Stimulated activated CD4-positive, alpha-beta T cell treated with anti-CD3 and anti-CD28 coated beads, Interleukin-4, amount 100 ng/mL, for 1 hour (primary cell): ENCODE results near the gene BICDL1.
"Not testable (repeated sequence)": the region's sequence is repeated elsewhere in the genome, so short reads cannot be mapped to it uniquely, and the experiment has no call there.

Experiments used
- DNase-seq: peaks from one replicate; pipeline ENCODE4 v3.0.0-alpha.2; 2020

BICDL1 gene, protein sequence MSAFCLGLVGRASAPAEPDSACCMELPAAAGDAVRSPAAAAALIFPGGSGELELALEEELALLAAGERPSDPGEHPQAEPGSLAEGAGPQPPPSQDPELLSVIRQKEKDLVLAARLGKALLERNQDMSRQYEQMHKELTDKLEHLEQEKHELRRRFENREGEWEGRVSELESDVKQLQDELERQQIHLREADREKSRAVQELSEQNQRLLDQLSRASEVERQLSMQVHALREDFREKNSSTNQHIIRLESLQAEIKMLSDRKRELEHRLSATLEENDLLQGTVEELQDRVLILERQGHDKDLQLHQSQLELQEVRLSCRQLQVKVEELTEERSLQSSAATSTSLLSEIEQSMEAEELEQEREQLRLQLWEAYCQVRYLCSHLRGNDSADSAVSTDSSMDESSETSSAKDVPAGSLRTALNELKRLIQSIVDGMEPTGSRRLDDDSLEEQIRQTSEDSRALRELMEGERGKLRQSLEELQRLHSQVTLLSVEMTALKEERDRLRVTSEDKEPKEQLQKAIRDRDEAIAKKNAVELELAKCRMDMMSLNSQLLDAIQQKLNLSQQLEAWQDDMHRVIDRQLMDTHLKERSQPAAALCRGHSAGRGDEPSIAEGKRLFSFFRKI

DNA sequence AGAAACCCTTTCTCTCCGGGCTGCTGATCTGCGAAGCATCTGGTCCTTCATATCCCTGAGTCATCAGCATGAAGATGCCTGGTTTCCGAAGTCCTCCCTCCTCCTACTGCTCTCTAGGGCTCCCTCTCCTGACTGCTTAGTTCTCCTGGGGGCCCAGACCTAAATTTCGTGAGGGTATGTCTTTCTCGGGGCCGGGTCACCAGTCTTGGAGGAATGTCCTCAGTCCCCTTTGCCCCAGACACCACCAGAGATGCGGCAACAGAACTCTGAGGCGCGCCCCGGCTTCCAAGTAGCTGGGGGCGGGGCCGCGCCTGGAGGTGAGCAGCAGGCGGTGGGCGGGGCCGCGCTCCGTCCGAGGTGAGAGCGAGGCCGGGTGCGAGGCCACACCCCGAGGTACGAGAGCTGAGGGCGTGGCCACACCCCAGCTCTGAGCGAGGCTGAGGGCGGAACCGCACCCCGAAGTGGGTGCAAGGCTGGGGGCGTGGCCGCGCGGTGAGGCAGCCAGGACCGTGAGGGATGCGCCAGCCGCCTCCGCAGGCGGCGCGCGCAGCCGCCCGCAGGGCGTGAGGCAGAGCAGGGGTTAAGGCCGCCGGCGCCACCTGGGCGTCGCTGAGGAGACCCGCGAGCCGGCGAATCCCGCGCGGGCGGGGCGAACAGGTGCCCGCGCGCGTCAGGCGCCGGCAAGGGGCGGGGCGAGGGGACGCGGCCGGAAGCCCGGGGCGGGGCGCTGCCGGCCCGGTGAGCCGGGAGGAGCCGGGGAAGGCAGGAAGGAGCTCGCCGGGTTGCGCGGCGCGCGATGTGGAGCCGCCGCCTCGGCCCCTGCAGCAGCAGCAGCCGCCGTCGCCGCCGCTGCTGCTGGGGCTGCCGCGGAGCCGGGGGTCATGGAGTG lies at the start of gene BICDL1:
Gene BICDL1, plus strand, starts transcription at position 765 of the 889 bp plus-strand sequence. CDS start 633 bp downstream, outside the sequence.
- DNase-seq = peak; percentile 99

DNA sequence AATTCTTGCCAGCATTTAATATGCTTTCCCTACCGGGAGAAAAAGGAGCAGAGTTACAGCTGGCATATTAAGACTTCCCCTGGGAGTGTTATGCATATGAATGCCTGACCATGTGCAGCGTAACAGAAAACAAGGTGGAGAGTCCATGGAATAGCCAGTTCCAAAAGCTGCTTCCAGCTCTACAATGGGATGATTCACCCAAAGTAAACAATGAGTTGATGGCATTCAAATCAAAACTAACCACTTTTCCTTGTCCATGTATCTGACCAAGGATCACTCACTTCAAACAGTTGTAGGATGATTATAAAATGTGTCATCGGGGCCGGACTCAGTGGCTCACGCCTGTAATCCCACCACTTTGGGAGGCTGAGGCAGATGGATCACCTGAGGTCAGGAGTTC lies 48.1 kb upstream of the BICDL1 start:
- no peak for DNase-seq

DNA sequence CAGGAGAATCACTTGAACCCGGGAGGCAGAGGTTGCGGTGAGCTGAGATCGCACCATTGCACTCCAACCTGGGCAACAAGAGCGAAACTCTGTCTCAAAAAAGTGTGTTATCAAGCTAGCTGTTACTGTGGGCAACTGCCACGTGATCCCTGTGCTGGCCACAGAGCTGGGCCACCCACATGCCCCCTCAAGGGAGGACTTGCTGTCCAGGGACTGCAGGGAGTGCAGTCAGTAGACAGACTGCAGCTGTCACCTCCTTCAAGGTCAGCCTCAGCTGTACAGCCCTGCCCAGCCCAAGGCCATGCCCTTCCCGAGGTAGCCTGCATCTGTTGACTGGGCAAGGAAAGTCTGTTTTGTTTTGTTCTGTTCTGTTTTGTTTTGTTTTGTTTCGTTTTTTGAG lies 46.6 kb upstream of the BICDL1 start:
- no peak for DNase-seq

DNA sequence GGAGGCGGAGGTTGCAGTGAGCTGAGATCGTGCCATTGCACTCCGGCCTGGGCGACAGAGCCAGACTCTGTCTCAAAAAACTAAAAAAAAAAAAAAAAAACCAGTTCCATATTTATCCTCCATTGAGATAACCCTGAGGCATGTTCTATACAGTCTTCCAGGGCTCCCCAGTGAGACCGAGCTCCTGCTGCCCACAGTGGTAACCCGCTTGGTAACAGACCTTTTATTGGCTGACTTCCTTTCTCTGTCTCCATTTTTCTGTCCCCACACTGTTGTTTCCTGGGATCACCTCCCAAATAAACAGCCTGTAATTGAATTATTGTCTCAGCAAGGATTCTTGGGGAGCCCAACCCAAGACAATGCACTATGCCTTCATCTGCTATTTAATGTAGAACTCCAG lies 42.8 kb upstream of the BICDL1 start:
- no peak for DNase-seq

DNA sequence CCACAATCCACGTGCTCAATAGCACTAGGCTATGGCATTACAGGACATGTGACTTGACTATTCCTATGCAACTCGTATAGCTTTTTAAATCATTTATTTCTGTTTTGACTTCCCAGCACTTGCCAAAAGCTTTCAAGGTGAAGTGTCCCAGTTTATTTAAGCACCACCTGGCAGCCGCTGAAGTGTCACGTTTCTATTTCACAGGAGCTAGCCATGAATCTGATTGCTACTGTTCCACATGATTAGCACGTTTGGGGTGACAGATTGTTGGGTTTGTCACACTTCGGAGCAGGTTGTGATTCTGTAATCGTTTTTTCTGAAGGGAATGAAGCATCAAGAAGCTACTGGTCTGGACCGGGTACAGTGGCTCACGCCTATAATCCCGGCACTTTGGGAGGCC lies 39.9 kb upstream of the BICDL1 start:
- no peak for DNase-seq

DNA sequence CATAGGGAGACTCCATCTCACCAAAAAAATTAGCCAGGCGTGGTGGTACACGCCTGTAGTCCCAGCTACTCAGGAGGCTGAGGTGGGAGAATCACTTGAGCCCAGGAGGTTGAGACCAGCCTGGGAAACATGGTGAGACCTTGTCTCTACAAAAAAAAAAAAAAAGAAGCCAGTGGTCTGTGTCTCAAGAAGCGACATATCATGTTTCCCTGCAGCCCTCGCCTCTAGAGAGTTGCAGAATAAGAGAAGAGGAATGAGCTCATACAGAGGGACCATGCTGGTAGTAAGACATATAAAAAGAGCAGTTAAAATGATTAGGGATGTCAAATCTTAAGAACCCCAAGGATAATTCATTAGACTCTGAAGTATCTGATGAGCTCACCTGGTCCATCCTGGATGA lies 39.4 kb upstream of the BICDL1 start:
- no peak for DNase-seq

DNA sequence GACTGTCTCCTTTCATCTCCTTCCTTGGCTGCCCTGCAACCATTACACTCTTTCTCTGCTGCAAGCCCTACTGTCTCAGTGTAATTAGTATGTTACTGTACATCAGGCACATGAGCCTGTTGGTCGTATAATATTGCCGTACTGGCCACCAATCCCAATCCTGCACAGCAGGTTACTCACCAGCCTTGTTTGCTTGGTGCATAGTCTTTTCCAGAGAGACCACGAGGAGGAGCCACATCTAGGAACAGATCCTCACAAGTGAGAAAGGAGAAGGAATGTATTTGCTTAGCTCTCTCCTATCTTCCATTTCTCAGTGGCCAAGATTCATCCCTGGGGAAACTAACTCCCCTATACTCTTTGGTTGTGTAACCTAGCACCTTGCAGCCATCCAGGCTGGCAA lies 33.0 kb upstream of the BICDL1 start:
- no peak for DNase-seq

DNA sequence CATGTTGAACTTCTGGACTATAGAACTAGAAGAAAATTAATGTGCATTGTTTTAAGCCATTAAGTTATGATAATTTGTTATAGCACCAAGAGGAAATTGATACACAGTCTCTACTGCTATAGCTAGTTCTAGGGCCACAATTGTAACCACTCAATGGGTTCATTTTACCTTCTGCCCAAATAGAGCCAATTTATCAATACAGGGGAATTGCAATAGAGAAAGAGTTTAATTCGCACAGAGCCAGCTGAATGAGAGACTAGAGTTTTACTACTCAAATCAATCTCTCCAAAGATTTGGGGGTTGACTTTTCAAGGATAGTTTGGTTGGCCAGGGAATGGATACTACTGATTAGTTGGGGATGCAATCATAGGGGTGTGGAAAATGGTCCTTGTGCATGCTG lies 31.9 kb upstream of the BICDL1 start:
- no peak for DNase-seq

DNA sequence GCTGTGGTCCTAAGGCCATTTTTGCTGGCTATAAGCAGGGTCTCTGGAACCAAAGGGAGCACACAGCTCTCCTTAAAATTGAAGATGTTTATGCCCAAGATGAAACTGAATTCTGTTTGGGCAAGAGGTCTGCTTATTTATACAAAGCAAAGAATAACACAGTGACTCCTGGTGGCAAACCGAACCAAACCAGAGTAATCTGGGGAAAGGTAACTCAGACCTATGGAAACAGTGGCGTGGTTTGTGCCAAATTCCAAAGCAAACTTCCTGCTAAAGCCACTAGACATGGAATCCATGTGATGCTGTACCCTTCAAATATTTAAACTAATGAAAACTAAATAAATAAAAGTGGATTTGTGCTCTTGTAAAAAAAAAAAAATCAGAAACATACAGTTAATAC lies 29.6 kb upstream of the BICDL1 start:
- no peak for DNase-seq

DNA sequence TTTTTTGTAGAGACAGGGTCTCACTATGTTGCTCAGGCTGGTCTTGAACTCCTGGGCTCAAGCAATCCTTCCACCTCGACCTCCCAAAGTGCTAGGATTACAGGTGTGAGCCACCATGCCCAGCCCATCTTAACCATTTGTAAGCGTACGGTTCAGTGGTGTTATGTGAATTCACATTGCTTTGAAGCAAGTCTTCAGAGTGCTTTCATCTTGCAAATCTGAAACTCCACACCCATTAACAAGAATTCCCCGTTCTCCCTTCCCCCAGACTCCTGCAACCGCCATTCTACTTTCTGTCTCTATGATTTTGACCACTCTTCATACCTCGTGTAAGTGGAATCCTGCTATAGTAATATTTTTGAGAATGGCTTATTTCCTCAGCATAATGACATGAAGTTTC lies 24.9 kb upstream of the BICDL1 start:
- no peak for DNase-seq

DNA sequence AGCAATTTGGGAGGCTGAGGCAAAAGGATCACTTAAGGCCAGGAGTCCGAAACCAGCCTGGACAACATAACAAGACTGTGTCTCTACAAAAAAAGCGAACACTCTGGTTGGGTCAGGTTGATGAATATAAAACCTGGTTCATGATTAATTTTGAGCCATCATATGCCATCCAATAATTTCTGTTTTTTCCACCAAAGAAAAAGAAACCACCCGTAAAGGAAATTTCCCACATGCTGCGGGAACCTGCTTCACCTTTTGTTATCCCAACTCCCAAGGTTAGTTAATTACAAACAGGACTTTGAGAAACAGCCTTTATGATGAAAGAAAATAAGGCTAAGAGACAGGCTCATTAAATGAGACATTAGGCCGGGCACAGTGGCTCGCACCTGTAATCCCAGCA lies 24.1 kb upstream of the BICDL1 start:
- DNase-seq = no peak

DNA sequence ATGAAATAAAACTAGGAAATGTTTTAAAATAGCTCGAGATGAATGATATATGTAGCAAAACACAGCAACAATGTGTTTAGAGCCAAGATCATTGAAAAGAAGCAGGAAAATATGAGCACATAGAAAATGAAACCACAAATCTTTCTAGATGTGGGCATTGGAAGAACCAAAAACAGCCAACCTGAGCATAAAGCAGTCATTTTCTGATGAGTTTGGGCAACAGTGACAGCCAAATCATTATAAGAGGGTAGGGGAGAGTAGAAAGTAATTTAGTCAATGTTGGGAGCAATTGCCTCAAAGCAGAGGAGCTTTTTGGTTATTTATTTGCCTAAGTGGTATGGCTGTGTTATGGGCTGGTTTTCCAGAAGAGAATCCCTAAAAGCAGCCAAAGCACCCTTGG lies 8.8 kb upstream of the BICDL1 start:
- no peak for DNase-seq

DNA sequence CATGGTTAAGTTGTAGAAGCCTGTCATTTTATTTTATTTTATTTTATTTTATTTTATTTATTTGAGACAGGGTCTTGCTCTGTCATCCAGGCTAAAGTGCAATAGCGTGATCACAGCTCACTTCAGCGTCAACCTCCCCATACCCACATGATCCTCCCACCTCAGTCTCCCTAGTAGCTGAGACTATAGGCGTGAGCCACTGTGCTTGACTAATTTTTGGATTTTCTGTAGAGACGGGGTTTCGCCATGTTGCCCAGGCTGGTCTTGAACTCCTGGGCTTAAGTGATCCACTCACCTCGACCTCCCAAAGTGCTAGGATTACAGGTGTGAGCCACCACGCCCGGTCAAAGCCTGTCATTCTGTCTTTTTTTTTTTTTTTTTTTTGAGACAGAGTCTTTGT lies 8.3 kb upstream of the BICDL1 start:
- DNase-seq = not testable (repeated sequence)

DNA sequence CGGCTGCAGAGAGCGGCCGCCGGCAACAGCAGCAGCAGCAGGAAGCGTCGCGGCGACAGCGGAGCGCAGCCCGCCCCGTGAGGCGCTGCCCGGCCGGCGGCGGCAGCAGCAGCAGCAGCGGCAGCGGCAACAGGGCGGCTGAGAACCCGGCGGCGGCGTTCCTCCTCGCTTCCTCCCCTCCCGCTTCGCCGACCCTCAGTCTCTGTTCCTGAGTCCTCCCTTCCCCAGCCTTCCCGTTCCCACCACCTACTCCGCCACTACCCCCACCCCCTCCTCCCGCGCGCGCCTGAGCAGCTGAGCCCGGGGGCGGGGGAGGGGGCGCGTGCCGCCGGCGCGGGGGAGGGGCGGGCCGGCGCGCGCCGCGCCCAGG lies 310 bp downstream of the BICDL1 start:
- peak; percentile 44 for DNase-seq

DNA sequence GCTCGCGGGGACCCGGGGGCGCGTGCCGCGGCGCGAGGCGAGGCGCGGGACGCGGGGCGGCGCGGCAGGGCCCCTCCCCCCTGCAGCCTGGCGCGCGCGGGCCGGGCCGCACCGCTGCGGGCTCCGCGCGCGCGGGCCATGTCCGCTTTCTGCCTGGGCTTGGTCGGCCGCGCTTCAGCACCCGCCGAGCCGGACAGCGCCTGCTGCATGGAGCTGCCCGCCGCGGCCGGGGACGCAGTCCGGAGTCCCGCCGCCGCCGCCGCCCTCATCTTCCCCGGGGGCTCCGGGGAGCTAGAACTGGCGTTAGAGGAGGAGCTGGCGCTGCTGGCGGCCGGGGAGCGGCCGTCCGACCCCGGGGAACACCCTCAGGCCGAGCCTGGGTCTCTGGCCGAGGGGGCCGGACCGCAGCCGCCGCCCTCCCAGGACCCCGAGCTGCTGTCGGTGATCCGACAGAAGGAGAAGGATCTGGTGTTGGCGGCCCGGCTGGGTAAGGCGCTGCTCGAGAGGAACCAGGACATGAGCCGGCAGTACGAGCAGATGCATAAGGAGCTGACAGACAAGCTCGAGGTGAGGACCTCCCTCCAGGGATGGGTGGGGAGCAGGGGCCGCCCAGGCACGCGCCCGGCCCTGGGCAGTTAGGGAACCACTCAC lies 820 bp downstream of the BICDL1 start:
- DNase-seq = peak; percentile 76

DNA sequence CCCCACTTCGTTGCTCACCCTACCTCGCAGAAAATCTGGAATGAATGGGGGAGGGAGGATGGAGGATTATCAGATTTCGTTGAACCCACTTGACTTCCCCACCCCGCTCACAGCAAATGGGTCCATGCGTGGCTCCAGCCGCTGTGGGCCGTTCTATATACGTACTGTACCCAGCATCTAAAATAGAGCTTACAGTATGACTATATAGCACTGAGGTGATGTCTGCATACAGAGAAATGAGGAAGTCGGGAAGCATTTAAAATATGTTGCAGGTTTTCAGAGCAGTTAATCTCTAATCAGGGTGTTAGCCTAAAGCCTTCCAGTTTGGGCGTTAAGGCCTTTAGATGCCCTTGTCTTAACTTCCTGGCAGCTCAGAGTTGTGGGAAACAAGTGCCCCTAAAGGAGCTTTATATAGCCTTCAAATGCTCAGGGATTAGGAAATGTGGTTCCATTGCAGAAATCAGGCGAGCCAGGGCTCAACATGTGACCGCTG lies 1.4 kb downstream of the BICDL1 start:
- peak; percentile 32 for DNase-seq

DNA sequence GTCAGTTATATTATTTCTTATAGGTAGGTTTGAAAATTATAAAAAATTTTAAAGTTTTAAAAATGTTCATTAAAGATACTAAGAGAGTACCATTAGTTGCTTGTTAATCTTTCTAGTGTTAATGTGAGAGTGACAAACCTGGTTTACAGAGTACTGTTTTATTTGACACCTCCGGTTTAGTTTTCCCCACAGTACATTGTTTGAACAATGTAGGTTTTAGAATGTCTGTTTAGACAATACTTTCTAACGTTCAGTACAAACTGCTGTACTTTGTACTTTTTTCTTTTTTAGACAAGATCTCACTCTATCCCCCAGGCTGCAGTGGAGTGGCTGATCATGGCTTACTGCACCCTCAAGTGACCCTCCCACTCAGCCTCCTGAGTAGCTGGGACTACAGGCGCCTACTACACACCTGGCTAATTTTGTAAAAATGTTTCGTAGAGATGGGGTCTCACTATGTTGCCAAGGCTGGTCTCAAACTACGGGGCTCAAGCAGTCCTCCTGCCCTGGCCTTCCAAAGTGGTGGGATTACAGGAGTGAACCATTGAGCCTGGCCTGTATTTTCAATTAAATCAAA lies 3.2 kb downstream of the BICDL1 start:
- no peak for DNase-seq

DNA sequence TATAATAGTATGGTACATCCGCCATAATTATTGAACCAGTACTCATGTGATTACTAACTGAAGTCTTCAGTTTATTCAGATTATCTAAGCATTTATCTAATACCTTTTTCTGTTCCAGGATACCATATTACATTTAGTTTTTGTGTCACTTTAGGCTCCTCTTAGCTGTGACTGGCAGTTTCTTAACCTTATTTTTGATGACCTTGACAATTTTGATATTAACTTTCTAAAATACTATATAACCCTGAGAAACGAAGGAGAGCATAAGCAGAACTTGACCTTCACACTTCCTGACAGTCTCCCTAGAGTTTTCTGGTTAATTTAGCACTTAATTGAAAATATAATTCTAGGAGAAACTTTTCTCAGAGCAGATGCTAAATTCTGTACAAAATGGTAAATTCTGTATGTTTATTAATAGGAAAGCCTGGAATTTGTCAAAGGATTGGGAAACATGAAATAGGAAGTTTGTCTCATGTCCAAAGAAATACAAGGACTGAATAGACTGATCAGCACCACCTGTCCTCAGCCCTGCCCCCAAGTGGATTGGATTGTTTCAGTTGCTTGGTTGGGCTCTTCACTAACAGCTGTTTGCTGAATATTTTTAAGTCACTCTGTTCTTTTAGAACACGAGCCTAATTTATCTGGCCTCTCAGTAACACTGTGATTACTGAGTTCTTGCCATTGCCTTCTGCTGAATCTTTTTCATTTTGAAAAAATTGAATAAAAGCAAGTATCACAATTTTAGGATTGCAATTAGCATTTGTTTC lies 6.0 kb downstream of the BICDL1 start:
- no peak for DNase-seq

DNA sequence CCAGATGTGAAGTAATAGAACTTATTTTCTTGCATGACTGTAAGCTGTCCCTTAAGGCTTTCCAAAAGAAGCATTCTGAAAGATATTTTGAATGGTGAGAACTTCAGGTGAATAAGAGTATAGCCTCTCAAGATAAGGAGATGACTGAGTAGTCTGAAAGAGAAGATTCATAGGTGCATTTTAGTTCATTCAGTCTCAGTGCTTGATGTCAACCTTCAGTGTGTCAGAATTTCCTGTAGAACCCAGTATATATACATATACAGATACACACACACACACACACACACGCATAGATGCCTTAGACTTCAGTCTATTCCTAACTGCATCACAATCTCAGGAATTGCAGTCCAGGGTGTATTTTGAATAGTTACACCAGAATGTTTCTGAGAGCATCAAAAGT lies 7.4 kb downstream of the BICDL1 start:
- DNase-seq = no peak

DNA sequence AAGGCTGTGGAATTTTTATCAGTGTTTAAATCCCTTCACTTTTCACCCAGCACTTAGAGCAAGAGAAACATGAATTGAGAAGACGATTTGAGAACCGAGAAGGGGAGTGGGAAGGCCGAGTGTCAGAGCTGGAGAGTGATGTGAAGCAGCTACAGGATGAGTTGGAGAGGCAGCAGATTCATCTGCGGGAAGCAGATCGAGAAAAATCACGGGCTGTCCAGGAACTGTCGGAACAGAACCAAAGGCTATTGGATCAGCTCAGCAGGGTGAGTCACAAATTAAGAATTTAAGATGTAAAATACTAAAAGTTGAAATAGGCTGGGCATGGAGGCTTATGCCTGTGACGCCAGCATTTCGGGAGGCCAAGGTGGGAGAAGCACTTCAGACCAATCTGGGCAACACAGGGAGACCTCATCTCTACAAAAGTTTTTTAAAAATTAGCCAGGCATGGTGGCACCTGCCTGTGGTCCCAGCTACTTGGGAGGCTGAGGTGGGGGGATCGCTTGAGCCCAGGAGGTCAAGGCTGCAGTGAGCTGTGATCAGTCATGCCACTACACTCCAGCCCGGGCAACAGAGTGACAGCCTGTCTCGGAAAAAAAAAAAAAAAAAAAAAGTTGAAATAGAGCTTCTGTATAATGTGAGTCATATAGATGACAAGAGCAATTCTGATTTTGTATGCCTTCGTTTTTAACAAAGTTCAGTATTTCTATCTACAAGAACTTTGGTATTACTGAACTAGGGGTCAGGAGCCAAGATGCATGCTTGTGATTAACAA lies 9.6 kb downstream of the BICDL1 start:
- DNase-seq = no peak

DNA sequence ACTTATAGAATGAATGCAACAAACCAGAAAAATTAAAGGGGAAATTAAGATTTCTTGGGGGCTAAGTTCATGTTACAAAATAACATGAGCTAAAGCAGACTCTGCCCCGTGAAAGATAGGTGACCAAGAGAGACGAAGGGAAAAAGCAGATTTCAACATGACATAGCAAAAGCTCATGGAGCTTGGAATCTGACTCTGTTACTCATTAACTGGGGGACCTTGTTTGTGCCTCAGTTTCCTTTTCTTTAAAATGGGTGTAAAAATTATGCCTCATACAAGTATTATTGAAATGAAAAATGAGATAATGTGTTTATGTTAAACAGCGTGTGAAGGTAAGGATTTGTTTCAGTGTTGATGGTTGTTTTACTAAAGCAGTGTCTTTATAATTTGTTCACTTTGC lies 11.5 kb downstream of the BICDL1 start:
- DNase-seq = no peak
